PC-9 (cell line): Measurements from ENCODE around the gene COQ8A.

ENCODE experiments used
- CTCF ChIP-seq: fragments of 200-600 bp; sonication (generic); conservative IDR thresholded peaks from 2 replicates; pipeline ENCODE4 v1.6.1; 2017; ENCODE audit warnings: mixed run types, antibody characterized with exemption, mild to moderate bottlenecking, moderate library complexity
- EZH2 ChIP-seq: fragments of 200-600 bp; sonication (generic); IDR thresholded peaks from 2 replicates; pipeline ENCODE4 v1.8.0; 2017; ENCODE audit warnings: antibody characterized with exemption, low read depth

GRCh38 chr1:226943156-226943555 is 3.1 kb downstream of the COQ8A start:
- no peak for TF ChIP-seq CTCF
- TF ChIP-seq EZH2 = no peak
